ENCODE measurements around the gene TBCA.
"Not testable (repeated sequence)": the region's sequence is repeated elsewhere in the genome, so short reads cannot be mapped to it uniquely, and the experiment has no call there.

Gene TBCA

GRCh38 chr5:77771452-77771851 is 4.7 kb downstream of the TBCA start:
- no peak for DNase-seq

GRCh38 chr5:77770293-77771005 is 5.7 kb downstream of the TBCA start:
- DNase-seq, result no peak

- no peak for DNase-seq
Measured at GRCh38 chr5:77768978-77769377, 7.2 kb downstream of the TBCA start.

GRCh38 chr5:77767301-77767700 is 8.8 kb downstream of the TBCA start:
- DNase-seq, result no peak

GRCh38 chr5:77761606-77762005 is 14.5 kb downstream of the TBCA start:
- DNase-seq, result no peak

- DNase-seq, result no peak
Measured at GRCh38 chr5:77758141-77758938, 17.8 kb downstream of the TBCA start.

GRCh38 chr5:77751328-77752023 is 24.7 kb downstream of the TBCA start:
- DNase-seq, result no peak

GRCh38 chr5:77750928-77751327 is 25.2 kb downstream of the TBCA start:
- DNase-seq, result not testable (repeated sequence)

GRCh38 chr5:77748160-77748559 is 28.0 kb downstream of the TBCA start:
- no peak for DNase-seq

- DNase-seq, result no peak
Measured at GRCh38 chr5:77744116-77744515, 32.0 kb downstream of the TBCA start.

GRCh38 chr5:77743181-77743580 is 33.0 kb downstream of the TBCA start:
- DNase-seq, result no peak

GRCh38 chr5:77741608-77742007 is 34.5 kb downstream of the TBCA start:
- DNase-seq, result no peak

GRCh38 chr5:77734885-77735284 is 41.3 kb downstream of the TBCA start:
- DNase-seq, result no peak

GRCh38 chr5:77733130-77733529 is 43.0 kb downstream of the TBCA start:
- no peak for DNase-seq

GRCh38 chr5:77727190-77727589 is 48.9 kb downstream of the TBCA start:
- DNase-seq, result no peak

- DNase-seq, result no peak
Measured at GRCh38 chr5:77725616-77726015, 50.5 kb downstream of the TBCA start.

GRCh38 chr5:77724934-77725333 is 51.2 kb downstream of the TBCA start:
- DNase-seq, result no peak

GRCh38 chr5:77719666-77720363 is 56.3 kb downstream of the TBCA start:
- DNase-seq, result no peak

- no peak for DNase-seq
Measured at GRCh38 chr5:77718934-77719610, 57.1 kb downstream of the TBCA start.

GRCh38 chr5:77709993-77710685 is 66.0 kb downstream of the TBCA start:
- DNase-seq, result no peak

GRCh38 chr5:77709340-77709739 is 66.8 kb downstream of the TBCA start:
- DNase-seq, result no peak

GRCh38 chr5:77707791-77708190 is 68.3 kb downstream of the TBCA start:
- DNase-seq, result no peak
